Activated CD8-positive, alpha-beta T cell treated with anti-CD3 and anti-CD28 coated beads, Interleukin-2, amount 10 ng/mL, durations not matched to agents 7 days and 5 days (primary cell): ENCODE data around the gene GARIN1A. TPM values are rescaled to one million over a fixed set of nuclear protein-coding genes. Genes with fewer than 3 reads are reported as not detected.
"Not testable (repeated sequence)": the region's sequence is repeated elsewhere in the genome, so short reads cannot be mapped to it uniquely, and the experiment has no call there.

Experiments used
- ATAC-seq: fragments of 150-1000 bp; cut with Tn5 transposase; one replicate; pipeline ENCODE4 v1.10.0; 2021; ENCODE audit warnings: moderate library complexity
- CTCF ChIA-PET: fragments of 350-600 bp; sonication (Branson Sonifier 250); formaldehyde crosslinking; loops from one replicate; lab custom pipeline; 2021; ENCODE audit warnings: antibody characterized with exemption; lab: Charles Lee
- POLR2A ChIA-PET: fragments of 350-600 bp; sonication (Branson Sonifier 250); formaldehyde crosslinking; loops from one replicate; lab custom pipeline; 2021; ENCODE audit warnings: antibody characterized with exemption; lab: Charles Lee
- DNase-seq: peaks from one replicate; pipeline ENCODE4 v3.0.0-alpha.2; 2020
- H3K27ac Mint-ChIP-seq: one replicate; pipeline ENCODE4 v1.8.0; 2021; ENCODE audit warnings: mild to moderate bottlenecking, mixed read lengths
- H3K27me3 Mint-ChIP-seq: one replicate; pipeline ENCODE4 v1.8.0; 2021; ENCODE audit warnings: low read depth, mixed read lengths
- H3K36me3 Mint-ChIP-seq: one replicate; pipeline ENCODE4 v1.8.0; 2021; ENCODE audit warnings: low read depth, mixed read lengths
- H3K4me1 Mint-ChIP-seq: one replicate; pipeline ENCODE4 v1.8.0; 2021; ENCODE audit warnings: low read depth, mixed read lengths
- H3K4me3 Mint-ChIP-seq: one replicate; pipeline ENCODE4 v1.8.0; 2021; ENCODE audit warnings: mild to moderate bottlenecking, mixed read lengths
- H3K9me3 Mint-ChIP-seq: one replicate; pipeline ENCODE4 v1.8.0; 2022; ENCODE audit warnings: mixed read lengths; ENCODE audit not compliant: insufficient read depth
- total RNA-seq, 2 experiments: library from RNA; stranded (reverse); gene quantifications; one replicate each; pipeline ENCODE4 v1.2.3, GENCODE V29; 2021

Gene GARIN1A
- total RNA-seq, 2 experiments from 2014 or later: 0.26 to 0.60 TPM

DNA sequence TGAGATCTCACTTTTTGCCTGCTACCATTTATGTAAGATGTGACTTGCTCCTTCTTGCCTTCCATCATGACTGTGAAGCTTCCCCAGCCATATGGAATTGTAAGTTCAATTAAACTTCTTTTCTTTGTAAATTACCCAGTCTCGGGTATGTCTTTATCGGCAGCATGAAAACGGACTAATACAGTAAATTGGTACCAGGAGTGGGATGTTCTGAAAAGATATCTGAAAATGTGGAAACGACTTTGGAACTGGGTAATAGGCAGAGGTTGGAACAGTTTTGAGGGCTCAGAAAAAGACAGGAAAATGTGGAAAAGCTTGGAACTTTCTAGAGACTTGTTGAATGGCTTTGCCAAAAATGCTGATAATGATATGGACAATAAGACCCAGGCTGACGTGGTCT, 10.6 kb upstream of the GARIN1A start:
- CTCF ChIA-PET: no interaction called here

DNA sequence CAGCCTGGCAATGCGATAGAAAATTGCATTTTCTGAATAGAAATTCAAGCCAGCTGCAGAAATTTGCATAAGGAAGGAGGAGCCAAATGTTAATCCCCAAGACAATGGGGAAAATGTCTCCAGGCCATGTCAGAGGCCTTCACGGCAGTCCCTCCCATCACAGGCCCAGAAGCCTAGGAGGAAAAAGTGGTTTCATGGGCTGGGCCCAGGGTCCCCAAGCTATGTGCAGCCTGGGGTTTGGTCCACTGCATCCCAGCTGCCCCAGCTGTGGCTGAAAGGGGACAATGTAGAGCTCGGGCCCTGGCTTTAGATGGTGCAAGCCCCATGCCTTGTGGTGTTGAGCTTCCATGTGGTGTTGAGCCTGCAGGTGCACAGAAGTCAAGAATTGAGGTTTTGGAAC, 10.0 kb upstream of the GARIN1A start:
- ChIA-PET CTCF (no interaction called here), POLR2A (no interaction called here)
- no peaks in the 10 kb centered on the region for H3K4me1 Mint-ChIP-seq

More for the DNA sequence above, 10.6 kb upstream of the GARIN1A start:
- no peaks in the 10 kb centered on the region for H3K4me1 Mint-ChIP-seq
- no peak for DNase-seq
- POLR2A ChIA-PET: no interaction called here
- no peak overlapping the region for H3K4me3 Mint-ChIP-seq
- H3K36me3 Mint-ChIP-seq: peaks cover 11% of the 10 kb centered on the region
- peaks cover 3% of the 10 kb centered on the region for H3K9me3 Mint-ChIP-seq
- no peak for ATAC-seq
- H3K27me3 Mint-ChIP-seq: no peaks in the 10 kb centered on the region
- no peak overlapping the region for H3K27ac Mint-ChIP-seq

GRCh38 chr7:128663223-128663622, 8.9 kb upstream of the GARIN1A start:
- DNase-seq, H3K4me1 Mint-ChIP-seq, H3K27ac Mint-ChIP-seq, CTCF ChIA-PET, POLR2A ChIA-PET, H3K9me3 Mint-ChIP-seq, H3K4me3 Mint-ChIP-seq, ATAC-seq, H3K27me3 Mint-ChIP-seq: not testable (repeated sequence)
- peaks cover 11% of the 10 kb centered on the region for H3K36me3 Mint-ChIP-seq

More for the DNA sequence above, 10.0 kb upstream of the GARIN1A start:
- H3K36me3 Mint-ChIP-seq: peaks cover 11% of the 10 kb centered on the region
- H3K27me3 Mint-ChIP-seq: no peaks in the 10 kb centered on the region
- no peak overlapping the region for H3K4me3 Mint-ChIP-seq
- no peak overlapping the region for H3K27ac Mint-ChIP-seq
- ATAC-seq (no peak), DNase-seq (no peak)
- peaks cover 3% of the 10 kb centered on the region for H3K9me3 Mint-ChIP-seq

DNA sequence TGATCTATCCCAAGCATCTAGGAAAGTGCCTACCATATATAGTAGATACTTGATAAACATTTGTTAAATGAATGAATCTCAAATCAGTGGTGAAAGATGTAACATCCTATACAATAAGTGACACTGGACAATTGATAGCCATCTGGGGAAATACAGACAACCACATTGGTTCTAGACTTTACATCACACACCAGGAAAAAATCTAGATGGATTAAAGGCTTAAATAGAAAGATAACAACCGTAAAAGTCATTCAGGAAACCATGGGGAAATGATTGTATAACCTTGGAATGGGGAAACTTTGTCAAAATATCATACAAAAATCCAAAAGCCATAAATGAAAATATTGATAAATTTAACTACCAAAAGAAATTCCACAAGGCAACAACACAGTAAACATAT, 7.0 kb upstream of the GARIN1A start:
- DNase-seq (no peak), ATAC-seq (no peak)
- POLR2A ChIA-PET: no interaction called here
- Mint-ChIP-seq H3K36me3 (peaks cover 11% of the 10 kb centered on the region), H3K9me3 (peaks cover 3% of the 10 kb centered on the region), H3K27ac (no peak overlapping the region), H3K4me3 (no peak overlapping the region), H3K27me3 (no peaks in the 10 kb centered on the region), H3K4me1 (no peaks in the 10 kb centered on the region)
- CTCF ChIA-PET: interaction anchor here (2.2 kb wide), 1 partner anchor 56 kb away, joined by 8 read pairs; no protein-coding TSS in a partner anchor

- Mint-ChIP-seq H3K9me3 (no peaks in the 10 kb centered on the region), H3K4me1 (no peaks in the 10 kb centered on the region), H3K27ac (no peak overlapping the region), H3K27me3 (no peaks in the 10 kb centered on the region), H3K36me3 (peaks cover 8% of the 10 kb centered on the region), H3K4me3 (no peak overlapping the region)
- ATAC-seq: no peak
- ChIA-PET POLR2A (no interaction called here), CTCF (interaction anchor here (1.3 to 2.2 kb wide), 2 partner anchors 19 to 57 kb away, joined by 4 to 8 read pairs; no protein-coding TSS in a partner anchor)
- no peak for DNase-seq
Observed at GRCh38 chr7:128666200-128666599, 5.9 kb upstream of the GARIN1A start.

- no peak overlapping the region for H3K27ac Mint-ChIP-seq
- no peaks in the 10 kb centered on the region for H3K4me1 Mint-ChIP-seq
- peaks cover 14% of the 10 kb centered on the region for H3K27me3 Mint-ChIP-seq
- DNase-seq: peak; percentile 41
- POLR2A ChIA-PET: no interaction called here
- CTCF ChIA-PET: interaction anchor here (0.7 to 1.1 kb wide), 3 partner anchors 19 to 65 kb away, joined by 3 read pairs; no protein-coding TSS in a partner anchor
- H3K36me3 Mint-ChIP-seq: no peaks in the 10 kb centered on the region
- ATAC-seq: peak; percentile 63
- H3K9me3 Mint-ChIP-seq: no peaks in the 10 kb centered on the region
- H3K4me3 Mint-ChIP-seq: no peak overlapping the region
Observed at GRCh38 chr7:128672927-128673517, 930 bp downstream of the GARIN1A start.

DNA sequence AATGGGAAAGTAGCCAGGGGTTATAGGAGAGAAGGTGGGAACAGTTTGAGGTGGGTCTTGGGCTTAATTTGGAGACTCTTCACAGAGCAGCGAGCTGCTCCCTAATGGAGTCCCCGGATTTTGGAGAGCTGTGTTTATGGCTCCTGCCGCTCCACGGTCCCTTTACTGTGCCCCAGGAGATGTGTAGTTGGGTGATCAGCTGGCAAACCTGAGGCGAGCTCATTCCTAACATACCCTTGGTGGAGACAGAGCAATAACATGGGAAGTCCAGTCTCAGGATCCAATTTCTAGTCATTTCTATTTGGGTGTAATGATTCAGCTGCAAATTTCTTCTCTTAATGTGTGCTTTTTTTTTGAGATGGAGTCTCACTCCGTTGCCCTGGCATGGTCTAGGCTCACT, 1.5 kb downstream of the GARIN1A start:
- ATAC-seq (no peak), DNase-seq (no peak)
- Mint-ChIP-seq H3K4me3 (no peak overlapping the region), H3K27ac (no peak overlapping the region), H3K36me3 (no peaks in the 10 kb centered on the region), H3K4me1 (no peaks in the 10 kb centered on the region), H3K9me3 (no peaks in the 10 kb centered on the region), H3K27me3 (peaks cover 14% of the 10 kb centered on the region)
- POLR2A ChIA-PET: no interaction called here
- CTCF ChIA-PET: interaction anchor here (0.7 kb wide), 1 partner anchor 45 kb away, joined by 3 read pairs; no protein-coding TSS in a partner anchor

DNA sequence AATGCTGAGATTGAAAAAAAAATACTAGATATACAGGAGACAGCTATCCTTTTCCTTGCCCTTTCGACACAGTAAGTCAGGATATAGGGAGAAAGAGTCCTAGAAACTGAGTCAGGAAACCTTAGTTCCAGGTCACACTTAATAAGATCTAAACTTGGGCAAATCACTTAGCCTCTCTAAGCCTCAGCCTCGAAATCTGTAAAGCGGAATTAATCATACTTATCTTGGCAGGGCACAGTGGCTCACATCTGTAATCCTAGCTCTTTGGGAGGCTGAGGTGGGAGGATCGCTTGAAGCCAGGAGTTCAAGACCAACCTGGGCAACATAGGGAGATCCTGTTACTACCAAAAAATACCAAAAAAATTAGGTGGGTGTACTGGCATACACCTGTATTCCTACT, 4.6 kb downstream of the GARIN1A start:
- Mint-ChIP-seq H3K27me3 (peaks cover 14% of the 10 kb centered on the region), H3K27ac (no peak overlapping the region), H3K4me1 (no peaks in the 10 kb centered on the region), H3K4me3 (no peak overlapping the region), H3K36me3 (no peaks in the 10 kb centered on the region), H3K9me3 (no peaks in the 10 kb centered on the region)
- ChIA-PET CTCF (no interaction called here), POLR2A (no interaction called here)
- no peak for ATAC-seq
- DNase-seq: no peak

- ChIA-PET POLR2A (no interaction called here), CTCF (no interaction called here)
- no peak for ATAC-seq
- DNase-seq: no peak
- Mint-ChIP-seq H3K4me3 (no peak overlapping the region), H3K9me3 (no peaks in the 10 kb centered on the region), H3K36me3 (no peaks in the 10 kb centered on the region), H3K4me1 (no peaks in the 10 kb centered on the region), H3K27ac (no peak overlapping the region), H3K27me3 (peaks cover 2% of the 10 kb centered on the region)
Observed at GRCh38 chr7:128679920-128680319, 7.8 kb downstream of the GARIN1A start.

DNA sequence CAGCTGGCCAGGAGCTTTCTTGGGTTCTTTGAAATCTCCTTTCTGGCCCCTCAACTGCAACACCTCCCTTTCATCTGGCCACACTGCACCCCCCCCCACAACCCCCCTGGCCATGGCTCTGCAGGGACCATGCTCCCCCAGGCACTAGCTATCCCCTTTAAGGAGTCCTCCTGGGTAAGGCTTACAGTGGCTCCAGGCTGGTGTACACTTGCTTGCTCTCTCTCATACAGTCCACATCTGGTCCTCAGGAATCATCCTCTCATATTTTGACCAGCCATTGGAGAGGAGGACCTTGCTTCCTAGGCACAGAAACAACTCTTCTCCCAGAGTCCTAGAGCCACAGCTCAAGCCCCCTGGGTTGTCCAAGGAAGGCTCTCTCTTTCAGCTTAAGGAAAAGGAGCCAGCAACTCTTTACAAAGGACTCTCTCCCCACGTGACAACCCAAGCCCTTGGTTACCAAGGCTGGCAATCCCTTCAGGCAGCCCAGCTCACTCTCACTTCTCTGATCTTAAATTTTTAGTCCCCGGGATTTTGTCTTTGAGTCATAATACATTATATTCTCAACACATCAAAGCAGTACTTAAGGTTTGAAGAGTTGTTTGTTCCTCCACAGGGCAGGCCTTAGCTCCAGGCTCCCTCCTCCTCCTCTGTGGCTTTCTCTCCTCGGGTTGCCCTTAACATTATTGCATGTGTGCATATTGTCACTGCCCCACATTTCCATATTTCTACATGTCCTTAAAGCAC, 9.9 kb downstream of the GARIN1A start:
- no peak for DNase-seq
- Mint-ChIP-seq H3K9me3 (no peaks in the 10 kb centered on the region), H3K27me3 (no peaks in the 10 kb centered on the region), H3K27ac (no peak overlapping the region), H3K4me1 (no peaks in the 10 kb centered on the region), H3K4me3 (no peak overlapping the region), H3K36me3 (no peaks in the 10 kb centered on the region)
- POLR2A ChIA-PET: interaction anchor here (0.6 to 0.7 kb wide), 2 partner anchors 110 to 182 kb away, joined by 3 to 5 read pairs; no protein-coding TSS in a partner anchor
- ATAC-seq: no peak
- CTCF ChIA-PET: no interaction called here

- CTCF ChIA-PET, H3K4me1 Mint-ChIP-seq, H3K27ac Mint-ChIP-seq, ATAC-seq, H3K36me3 Mint-ChIP-seq, H3K4me3 Mint-ChIP-seq, POLR2A ChIA-PET, H3K9me3 Mint-ChIP-seq, H3K27me3 Mint-ChIP-seq, DNase-seq: not testable (repeated sequence)
Observed at GRCh38 chr7:128683270-128683669, 11.2 kb downstream of the GARIN1A start.

GRCh38 chr7:128683738-128684137, 11.6 kb downstream of the GARIN1A start:
- DNase-seq, H3K9me3 Mint-ChIP-seq, CTCF ChIA-PET, POLR2A ChIA-PET, H3K4me1 Mint-ChIP-seq, H3K36me3 Mint-ChIP-seq, H3K4me3 Mint-ChIP-seq, H3K27ac Mint-ChIP-seq, H3K27me3 Mint-ChIP-seq, ATAC-seq: not testable (repeated sequence)
